IMR-90 (cell line): ENCODE data around the gene GRIN2A. TPM values are rescaled to one million over a fixed set of nuclear protein-coding genes. Genes with fewer than 3 reads are reported as not detected.

Experiments
- ATAC-seq: fragments of 200-7000 bp; cut with Tn5 transposase; 2 replicates; pipeline ENCODE4 v1.9.1; 2020; ENCODE audit warnings: low read depth, mild to moderate bottlenecking, moderate library complexity
- BruUV-seq: library from RNA; stranded (reverse); fragments of 400-500 nt; replicated peaks from 2 replicates; lab custom pipeline; 2021; lab: Mats Ljungman, UMichigan
- CTCF ChIA-PET: fragments of 300-600 bp; formaldehyde crosslinking; extraction: SDS; loops from one replicate; lab custom pipeline; 2021; ENCODE audit warnings: antibody characterized with exemption; lab: Yijun Ruan, JAX
- POLR2A ChIA-PET: fragments of 300-600 bp; sonication (Branson Sonifier 250); formaldehyde crosslinking; loops from one replicate; lab custom pipeline; 2022; ENCODE audit warnings: antibody characterized with exemption; ENCODE audit not compliant: unreplicated experiment; lab: Charles Lee
- DNase-seq: peaks from one replicate; pipeline ENCODE4 v3.0.0; 2013
- H2AFZ ChIP-seq: replicated peaks from 2 replicates; pipeline ENCODE3; 2013; ENCODE audit warnings: low read length, mild to moderate bottlenecking; ENCODE audit not compliant: poor library complexity
- H2AK5ac ChIP-seq: 2 replicates; pipeline ENCODE4 v1.6.1; 2013; ENCODE audit warnings: low read depth, low read length, inconsistent platforms
- H2AK9ac ChIP-seq: replicated peaks from 2 replicates; pipeline ENCODE3; 2013; ENCODE audit warnings: mild to moderate bottlenecking, low read depth, low read length, moderate library complexity; ENCODE audit not compliant: poor library complexity
- H2BK120ac ChIP-seq: 2 replicates; pipeline ENCODE4 v1.6.1; 2013; ENCODE audit warnings: low read depth, low read length, inconsistent platforms
- H2BK15ac ChIP-seq: 3 replicates; pipeline ENCODE4 v1.6.1; 2013; ENCODE audit warnings: low read depth, low read length, inconsistent platforms
- H2BK20ac ChIP-seq: 2 replicates; pipeline ENCODE4 v1.6.1; 2013; ENCODE audit warnings: low read depth, mild to moderate bottlenecking, inconsistent platforms, low read length, moderate library complexity
- H2BK5ac ChIP-seq: 2 replicates; pipeline ENCODE4 v1.6.1; 2013; ENCODE audit warnings: mild to moderate bottlenecking, low read depth, low read length, inconsistent platforms; ENCODE audit not compliant: poor library complexity, severe bottlenecking
- H3K14ac ChIP-seq: replicated peaks from 2 replicates; pipeline ENCODE4 v1.6.1; 2013; ENCODE audit warnings: low read depth, low read length, inconsistent platforms
- H3K18ac ChIP-seq: 2 replicates; pipeline ENCODE4 v1.6.1; 2013; ENCODE audit warnings: low read depth, low read length, control low read depth
- H3K23ac ChIP-seq: 2 replicates; pipeline ENCODE4 v1.6.1; 2013; ENCODE audit warnings: low read depth, low read length, inconsistent platforms
- H3K27ac ChIP-seq: 2 replicates; pipeline ENCODE4 v1.5.1; 2013; ENCODE audit warnings: mild to moderate bottlenecking, control low read depth, low read length; ENCODE audit not compliant: insufficient read depth
- H3K27me3 ChIP-seq: 2 replicates; pipeline ENCODE4 v1.6.1; 2013; ENCODE audit warnings: low read length; ENCODE audit not compliant: control insufficient read depth, insufficient read depth
- H3K36me3 ChIP-seq: 2 replicates; pipeline ENCODE4 v1.6.1; 2013; ENCODE audit warnings: low read length, mixed read lengths; ENCODE audit not compliant: control insufficient read depth, insufficient read depth
- H3K4ac ChIP-seq: 2 replicates; pipeline ENCODE4 v1.6.1; 2013; ENCODE audit warnings: low read depth, low read length, inconsistent platforms
- H3K4me1 ChIP-seq: 2 replicates; pipeline ENCODE4 v1.6.1; 2013; ENCODE audit warnings: low read length, mixed read lengths; ENCODE audit not compliant: control insufficient read depth, insufficient read depth
- H3K4me2 ChIP-seq: 2 replicates; pipeline ENCODE4 v1.6.1; 2013; ENCODE audit warnings: low read depth, mild to moderate bottlenecking, control low read depth, low read length, moderate library complexity
- H3K4me3 ChIP-seq: 2 replicates; pipeline ENCODE4 v1.5.1; 2013; ENCODE audit warnings: low read depth, mild to moderate bottlenecking, control low read depth, low read length, moderate library complexity; ENCODE audit not compliant: insufficient read depth
- H3K56ac ChIP-seq: 2 replicates; pipeline ENCODE4 v1.6.1; 2013; ENCODE audit warnings: low read length, inconsistent platforms; ENCODE audit not compliant: insufficient read depth; ENCODE audit errors: extremely low read depth
- H3K79me1 ChIP-seq, 2 experiments: 2 replicates each; pipeline ENCODE4 v1.6.1; 2013; ENCODE audit warnings: low read length in 2 of 2, inconsistent platforms in 1 of 2, low read depth in 1 of 2
- H3K9ac ChIP-seq: 2 replicates; pipeline ENCODE4 v1.6.1; 2013; ENCODE audit warnings: low read depth, low read length, control low read depth
- H3K9me1 ChIP-seq: 2 replicates; pipeline ENCODE4 v1.6.1; 2013; ENCODE audit warnings: low read length, inconsistent platforms; ENCODE audit not compliant: insufficient read depth
- H3K9me3 ChIP-seq: 2 replicates; pipeline ENCODE4 v1.6.1; 2013; ENCODE audit warnings: low read length; ENCODE audit not compliant: control insufficient read depth, insufficient read depth
- H4K20me1 ChIP-seq: 2 replicates; pipeline ENCODE4 v1.6.1; 2013; ENCODE audit warnings: low read length, inconsistent platforms; ENCODE audit not compliant: insufficient read depth
- H4K5ac ChIP-seq: 2 replicates; pipeline ENCODE4 v1.6.1; 2013; ENCODE audit warnings: mild to moderate bottlenecking, low read depth, low read length, control low read depth
- H4K8ac ChIP-seq, 2 experiments: 2 replicates each; pipeline ENCODE4 v1.6.1; 2013; ENCODE audit warnings: low read depth in 2 of 2, low read length in 2 of 2, control low read depth in 1 of 2, inconsistent platforms in 1 of 2
- H4K91ac ChIP-seq: 2 replicates; pipeline ENCODE4 v1.6.1; 2013; ENCODE audit warnings: low read depth, low read length, inconsistent platforms; ENCODE audit not compliant: insufficient read depth
- MAZ ChIP-seq: IDR thresholded peaks from 2 replicates; pipeline ENCODE4 v1.6.1; 2012; ENCODE audit warnings: low read depth, mild to moderate bottlenecking, low read length, improper control_type of control experiment, moderate library complexity, borderline replicate concordance
- NFE2L2 ChIP-seq: fragments of 150-350 bp; IDR thresholded peaks from 2 replicates; pipeline ENCODE4 v1.6.1; 2016; ENCODE audit warnings: low read depth, mild to moderate bottlenecking, low read length
- RAD21 ChIP-seq: IDR thresholded peaks from 2 replicates; pipeline ENCODE4 v1.6.1; 2012; ENCODE audit warnings: low read length, improper control_type of control experiment
- RFX5 ChIP-seq: IDR thresholded peaks from 2 replicates; pipeline ENCODE4 v1.8.0; 2012; ENCODE audit warnings: low read depth, mild to moderate bottlenecking, low read length, moderate library complexity
- WGBS, 2 experiments: methylation state at CpG; one replicate each; pipeline versions ENCODE4 v1.1.5 to v1.1.7; 2013; ENCODE audit warnings: missing lambda C conversion rate in 2 of 2; ENCODE audit not compliant: insufficient read length in 1 of 2; ENCODE audit errors: extremely low coverage in 2 of 2; 5-methylcytosine and 5-hydroxymethylcytosine counted together
- dilution Hi-C: fragments of 300-500 bp; cut with HindIII; formaldehyde crosslinking; loops from one replicate; pipeline ENCODE4 v1.14.3; 2018; ENCODE audit warnings: low sequenced_read_pairs; ENCODE audit not compliant: unreplicated experiment
- in situ Hi-C: fragments of 300-500 bp; cut with MboI; formaldehyde crosslinking; loops from 3 replicates; pipeline ENCODE4 v1.14.3; 2019; ENCODE audit warnings: low sequenced_read_pairs, inconsistent platforms, mixed read lengths
- intact Hi-C: fragments of 100-400 bp; cut with micrococcal nuclease; formaldehyde crosslinking; loops from 2 replicates; pipeline ENCODE4 v1.10.0; 2022
- polyA plus RNA-seq, 3 experiments: library from polyadenylated mRNA; depleted of rRNA; stranded (reverse); fragments of >200 nt; gene quantifications; 2 replicates each; pipeline ENCODE4 v1.2.3, GENCODE V29; 2012; ENCODE audit warnings: low replicate concordance in 1 of 3
- total RNA-seq: library from RNA; depleted of rRNA; stranded (reverse); fragments of >200 nt; gene quantifications from 2 replicates; pipeline ENCODE4 v1.2.3, GENCODE V29; 2012
- TF ChIP-seq, protein P1 (sequence below): conservative IDR thresholded peaks from 2 replicates; pipeline ENCODE4 v1.5.1; 2012; ENCODE audit warnings: mild to moderate bottlenecking, low read depth, low read length, improper control_type of control experiment

The GRIN2A gene
- total and polyA plus RNA-seq, 2 of the 4 experiments (the other 2 are of a cell fraction) = under 0.01 TPM; not detected in 1

DNA sequence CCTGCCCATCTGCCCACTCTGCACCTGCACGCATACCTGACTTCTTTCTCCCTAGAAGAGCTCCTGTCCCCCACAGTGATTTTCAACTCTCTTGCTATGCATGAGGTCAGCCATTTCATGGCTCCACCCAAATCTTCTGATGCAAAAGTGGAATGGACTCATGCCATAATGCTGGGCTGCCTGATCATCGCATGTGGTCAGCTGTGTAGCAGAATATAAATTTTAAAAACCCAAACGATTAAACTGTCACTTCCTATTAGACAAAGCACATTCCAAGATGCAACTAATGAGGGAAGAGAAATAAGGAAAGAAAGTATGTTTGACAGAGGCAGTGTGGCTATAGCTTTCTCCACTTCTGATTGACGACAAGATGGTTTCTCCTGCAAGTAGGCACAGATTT is 26.1 kb downstream of the GRIN2A start:
- Histone ChIP-seq H3K27ac (no peak overlapping the region), H3K27me3 (no peaks in the 10 kb centered on the region), H3K4ac (no peak overlapping the region), H3K9ac (no peak overlapping the region), H3K14ac (no peak overlapping the region), H2BK120ac (no peak overlapping the region), H4K8ac (no peak overlapping the region), H3K36me3 (no peaks in the 10 kb centered on the region), H2AK5ac (no peak overlapping the region), H3K4me3 (no peak overlapping the region), H4K91ac (no peak overlapping the region), H3K9me1 (no peaks in the 10 kb centered on the region), H3K79me1 (no peaks in the 10 kb centered on the region), H2AK9ac (no peak overlapping the region), H2BK20ac (no peak overlapping the region), H4K5ac (no peak overlapping the region), H3K4me2 (no peak overlapping the region), H3K9me3 (peaks cover 17% of the 10 kb centered on the region), H2AFZ (no peak overlapping the region), H3K23ac (no peak overlapping the region), H3K18ac (no peak overlapping the region), H4K20me1 (no peaks in the 10 kb centered on the region), H2BK5ac (no peak overlapping the region), H2BK15ac (no peak overlapping the region), H3K4me1 (no peaks in the 10 kb centered on the region), H3K56ac (no peak overlapping the region)
- ChIA-PET POLR2A (no interaction called here), CTCF (no interaction called here)
- no CpG with 5 or more reads among the region's 4 CpGs for WGBS, 2 experiments
- ATAC-seq (no peak), DNase-seq (no peak)
- intact Hi-C loops (no loop called here), in situ Hi-C loops (no loop called here), dilution Hi-C loops (no loop called here)
- TF ChIP-seq RAD21 (no peak), NFE2L2 (no peak), MAZ (no peak), RFX5 (no peak)
- TF ChIP-seq, protein P1, sequence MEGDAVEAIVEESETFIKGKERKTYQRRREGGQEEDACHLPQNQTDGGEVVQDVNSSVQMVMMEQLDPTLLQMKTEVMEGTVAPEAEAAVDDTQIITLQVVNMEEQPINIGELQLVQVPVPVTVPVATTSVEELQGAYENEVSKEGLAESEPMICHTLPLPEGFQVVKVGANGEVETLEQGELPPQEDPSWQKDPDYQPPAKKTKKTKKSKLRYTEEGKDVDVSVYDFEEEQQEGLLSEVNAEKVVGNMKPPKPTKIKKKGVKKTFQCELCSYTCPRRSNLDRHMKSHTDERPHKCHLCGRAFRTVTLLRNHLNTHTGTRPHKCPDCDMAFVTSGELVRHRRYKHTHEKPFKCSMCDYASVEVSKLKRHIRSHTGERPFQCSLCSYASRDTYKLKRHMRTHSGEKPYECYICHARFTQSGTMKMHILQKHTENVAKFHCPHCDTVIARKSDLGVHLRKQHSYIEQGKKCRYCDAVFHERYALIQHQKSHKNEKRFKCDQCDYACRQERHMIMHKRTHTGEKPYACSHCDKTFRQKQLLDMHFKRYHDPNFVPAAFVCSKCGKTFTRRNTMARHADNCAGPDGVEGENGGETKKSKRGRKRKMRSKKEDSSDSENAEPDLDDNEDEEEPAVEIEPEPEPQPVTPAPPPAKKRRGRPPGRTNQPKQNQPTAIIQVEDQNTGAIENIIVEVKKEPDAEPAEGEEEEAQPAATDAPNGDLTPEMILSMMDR = no peak
- no TSS peak for BruUV-seq
